ENCODE data around the gene NEK4.

DNA sequence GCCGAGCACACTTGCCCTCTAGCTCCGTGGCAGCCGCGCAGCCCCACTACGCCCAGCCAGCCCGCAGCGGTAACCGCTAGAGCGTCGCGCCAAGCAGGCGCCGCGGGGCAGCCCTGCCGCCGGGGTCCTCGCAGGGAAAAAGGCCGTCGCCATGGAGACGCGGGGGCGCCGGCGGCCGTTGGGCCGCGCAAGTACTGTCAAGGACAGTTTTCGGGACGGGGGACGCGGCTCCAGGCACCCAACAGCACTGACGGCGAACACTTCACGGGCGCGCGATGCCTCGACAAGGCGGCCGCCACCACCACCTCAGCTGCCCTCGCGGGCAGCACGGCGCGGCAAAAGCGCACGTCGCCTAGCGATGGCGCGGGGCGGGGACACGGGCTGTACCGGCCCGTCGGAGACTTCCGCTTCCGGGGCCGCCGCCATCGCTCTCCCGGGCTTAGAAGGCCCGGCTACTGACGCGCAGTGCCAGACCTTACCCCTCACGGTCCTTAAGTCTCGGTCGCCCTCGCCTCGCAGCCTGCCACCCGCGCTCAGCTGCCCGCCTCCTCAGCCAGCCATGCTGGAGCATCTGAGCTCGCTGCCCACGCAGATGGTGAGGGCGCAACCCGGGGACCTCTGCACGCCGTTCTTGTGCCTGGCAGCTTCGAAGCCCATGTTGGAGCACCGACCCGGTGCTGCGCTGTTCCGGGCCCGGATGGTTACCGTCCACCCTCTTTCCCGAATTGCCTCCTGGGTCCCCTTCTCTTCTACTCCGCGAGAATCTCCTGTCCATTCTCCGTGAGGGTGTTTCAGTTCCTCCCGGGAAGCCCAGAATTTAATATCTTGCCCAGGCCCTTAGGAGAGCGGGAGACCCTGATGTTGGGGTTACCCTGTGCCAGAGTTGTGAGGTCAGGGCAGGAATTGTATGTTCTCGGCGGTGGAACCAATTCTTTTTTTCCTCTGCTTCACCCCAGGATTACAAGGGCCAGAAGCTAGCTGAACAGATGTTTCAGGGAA lies 64.8 kb downstream of the NEK4 start, which contains the start of the genes GLT8D1 and SPCS1:
- TF ChIP-seq, protein P1, sequence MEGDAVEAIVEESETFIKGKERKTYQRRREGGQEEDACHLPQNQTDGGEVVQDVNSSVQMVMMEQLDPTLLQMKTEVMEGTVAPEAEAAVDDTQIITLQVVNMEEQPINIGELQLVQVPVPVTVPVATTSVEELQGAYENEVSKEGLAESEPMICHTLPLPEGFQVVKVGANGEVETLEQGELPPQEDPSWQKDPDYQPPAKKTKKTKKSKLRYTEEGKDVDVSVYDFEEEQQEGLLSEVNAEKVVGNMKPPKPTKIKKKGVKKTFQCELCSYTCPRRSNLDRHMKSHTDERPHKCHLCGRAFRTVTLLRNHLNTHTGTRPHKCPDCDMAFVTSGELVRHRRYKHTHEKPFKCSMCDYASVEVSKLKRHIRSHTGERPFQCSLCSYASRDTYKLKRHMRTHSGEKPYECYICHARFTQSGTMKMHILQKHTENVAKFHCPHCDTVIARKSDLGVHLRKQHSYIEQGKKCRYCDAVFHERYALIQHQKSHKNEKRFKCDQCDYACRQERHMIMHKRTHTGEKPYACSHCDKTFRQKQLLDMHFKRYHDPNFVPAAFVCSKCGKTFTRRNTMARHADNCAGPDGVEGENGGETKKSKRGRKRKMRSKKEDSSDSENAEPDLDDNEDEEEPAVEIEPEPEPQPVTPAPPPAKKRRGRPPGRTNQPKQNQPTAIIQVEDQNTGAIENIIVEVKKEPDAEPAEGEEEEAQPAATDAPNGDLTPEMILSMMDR (IDR thresholded peaks at IDR 0.05 in 8 of 11, conservative IDR thresholded peaks at IDR 0.05 in 3 of 11), result peak in 3 of 11 experiments; percentile 19 to 30 (median 21)
- TF ChIP-seq POLR2AphosphoS5 (IDR thresholded peaks at IDR 0.05) (peak; percentile 88 to 94 (median 91)), POLR2A (IDR thresholded peaks at IDR 0.05) (peak in 2 of 3 donors; percentile 41 to 53)
